Fibroblast of skin of left quadriceps (primary cell): ENCODE results near the gene KCNIP2.

Experiments
- DNase-seq, 2 experiments: peaks; one replicate each; pipeline ENCODE4 v3.0.0-alpha.2; 2013; ENCODE audit warnings: low read depth in 2 of 2

Gene KCNIP2

GRCh38 chr10:101843032-101844021 is at the start of gene KCNIP2:
KCNIP2 (minus strand) TSS chr10:101843800; CDS start chr10:101843568, 232 bp downstream.
- DNase-seq, result no peak

- no peak for DNase-seq
These were observed 49.3 kb upstream of the KCNIP2 start for GRCh38 chr10:101892782-101893391.

- DNase-seq, result peak; percentile 54 to 56
These were observed 45.9 kb upstream of the KCNIP2 start for GRCh38 chr10:101889256-101890210.

- DNase-seq, result no peak
These were observed 44.8 kb upstream of the KCNIP2 start for GRCh38 chr10:101888251-101888949.

- no peak for DNase-seq
These were observed 44.2 kb upstream of the KCNIP2 start for GRCh38 chr10:101887775-101888174.

GRCh38 chr10:101886521-101887312 is 43.1 kb upstream of the KCNIP2 start:
- DNase-seq, result no peak

- DNase-seq, result no peak
These were observed 37.6 kb upstream of the KCNIP2 start for GRCh38 chr10:101881036-101881774.

- DNase-seq, result no peak
These were observed 36.6 kb upstream of the KCNIP2 start for GRCh38 chr10:101880232-101880573.

- DNase-seq, result no peak
These were observed 36.0 kb upstream of the KCNIP2 start for GRCh38 chr10:101879456-101880231.

GRCh38 chr10:101878869-101879268 is 35.3 kb upstream of the KCNIP2 start:
- DNase-seq, result no peak

- DNase-seq, result no peak
These were observed 31.6 kb upstream of the KCNIP2 start for GRCh38 chr10:101875068-101875688.

GRCh38 chr10:101874252-101874651 is 30.7 kb upstream of the KCNIP2 start:
- no peak for DNase-seq

- DNase-seq, result peak; percentile 29 to 40
These were observed 24.3 kb upstream of the KCNIP2 start for GRCh38 chr10:101867931-101868330.

- DNase-seq, result no peak
These were observed 15.9 kb upstream of the KCNIP2 start for GRCh38 chr10:101859530-101859929.

- DNase-seq, result no peak
These were observed 15.3 kb upstream of the KCNIP2 start for GRCh38 chr10:101858723-101859500.

- no peak for DNase-seq
These were observed 14.3 kb upstream of the KCNIP2 start for GRCh38 chr10:101857802-101858476.

- no peak for DNase-seq
These were observed 13.0 kb upstream of the KCNIP2 start for GRCh38 chr10:101856626-101857025.
